GM10266 (cell line): ENCODE measurements around the gene LAMA5.

ENCODE experiments used
- DNase-seq: peaks from one replicate; pipeline ENCODE4 v3.0.0; 2012; ENCODE audit errors: extremely low spot score
- TF ChIP-seq, protein P1 (sequence below): IDR thresholded peaks from 2 replicates; pipeline ENCODE4 v1.5.1; 2012; ENCODE audit warnings: mild to moderate bottlenecking, low read depth; ENCODE audit not compliant: control insufficient read depth, insufficient read depth; ENCODE audit errors: missing control alignments

Gene LAMA5

DNA sequence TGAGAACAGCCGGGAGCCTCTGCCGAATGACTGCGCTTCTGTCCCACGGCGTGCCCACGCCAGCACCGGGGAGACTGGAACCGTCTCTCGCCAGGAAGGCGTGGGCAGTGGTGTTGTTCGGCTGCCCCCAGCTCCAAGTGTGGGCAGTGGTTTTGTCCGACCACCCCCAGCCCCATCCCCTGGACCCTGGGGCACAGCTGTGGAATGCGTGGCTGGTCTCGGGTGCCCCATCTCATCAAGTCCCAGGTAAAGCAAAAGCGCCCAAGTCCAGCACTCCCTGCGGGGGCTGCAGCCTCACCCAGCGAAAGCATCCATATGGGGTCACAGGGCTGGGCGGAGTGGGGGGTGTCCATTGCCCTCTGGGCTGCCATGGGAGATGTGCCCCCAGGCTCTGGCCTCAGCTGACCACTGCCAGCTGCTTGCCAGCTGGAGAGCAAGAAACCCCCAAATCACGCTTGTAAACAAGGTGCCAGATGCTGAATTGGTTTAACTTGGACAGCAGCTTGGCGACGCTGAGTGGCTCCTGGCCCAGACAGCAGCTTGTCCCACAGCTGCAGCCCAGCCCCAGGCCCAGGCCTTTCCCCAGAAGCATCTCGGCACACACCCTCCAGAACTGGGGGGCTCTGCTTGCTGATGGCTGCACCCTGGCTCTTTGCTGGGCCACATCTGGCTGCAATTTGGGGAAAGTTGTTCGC lies 35.5 kb upstream of the LAMA5 start:
- TF ChIP-seq, protein P1, sequence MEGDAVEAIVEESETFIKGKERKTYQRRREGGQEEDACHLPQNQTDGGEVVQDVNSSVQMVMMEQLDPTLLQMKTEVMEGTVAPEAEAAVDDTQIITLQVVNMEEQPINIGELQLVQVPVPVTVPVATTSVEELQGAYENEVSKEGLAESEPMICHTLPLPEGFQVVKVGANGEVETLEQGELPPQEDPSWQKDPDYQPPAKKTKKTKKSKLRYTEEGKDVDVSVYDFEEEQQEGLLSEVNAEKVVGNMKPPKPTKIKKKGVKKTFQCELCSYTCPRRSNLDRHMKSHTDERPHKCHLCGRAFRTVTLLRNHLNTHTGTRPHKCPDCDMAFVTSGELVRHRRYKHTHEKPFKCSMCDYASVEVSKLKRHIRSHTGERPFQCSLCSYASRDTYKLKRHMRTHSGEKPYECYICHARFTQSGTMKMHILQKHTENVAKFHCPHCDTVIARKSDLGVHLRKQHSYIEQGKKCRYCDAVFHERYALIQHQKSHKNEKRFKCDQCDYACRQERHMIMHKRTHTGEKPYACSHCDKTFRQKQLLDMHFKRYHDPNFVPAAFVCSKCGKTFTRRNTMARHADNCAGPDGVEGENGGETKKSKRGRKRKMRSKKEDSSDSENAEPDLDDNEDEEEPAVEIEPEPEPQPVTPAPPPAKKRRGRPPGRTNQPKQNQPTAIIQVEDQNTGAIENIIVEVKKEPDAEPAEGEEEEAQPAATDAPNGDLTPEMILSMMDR, result no peak
- no peak for DNase-seq

- TF ChIP-seq, protein P1, result no peak
- no peak for DNase-seq
These were observed 34.2 kb upstream of the LAMA5 start for GRCh38 chr20:62401331-62401779.

DNA sequence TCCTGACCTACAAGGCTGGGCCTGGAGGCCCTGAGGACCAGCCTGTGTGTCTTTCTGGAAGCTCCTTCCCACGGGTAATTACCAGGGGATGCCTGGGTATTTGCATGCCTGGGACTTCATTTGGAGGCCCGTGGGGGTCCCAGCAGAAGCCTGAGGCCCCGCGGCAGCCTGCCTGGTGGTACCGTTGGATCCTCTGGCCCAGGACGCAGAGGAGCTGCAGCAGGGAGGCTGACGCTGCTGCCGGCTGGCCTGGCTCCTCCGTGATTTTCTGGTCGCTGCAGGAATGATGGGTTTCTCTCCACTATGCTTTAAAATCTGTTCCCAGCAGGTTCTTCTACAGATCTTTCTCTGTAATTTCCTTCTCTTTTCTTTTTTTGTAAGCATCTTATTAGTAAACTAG lies 33.4 kb upstream of the LAMA5 start:
- DNase-seq, result no peak
- TF ChIP-seq, protein P1, result no peak

DNA sequence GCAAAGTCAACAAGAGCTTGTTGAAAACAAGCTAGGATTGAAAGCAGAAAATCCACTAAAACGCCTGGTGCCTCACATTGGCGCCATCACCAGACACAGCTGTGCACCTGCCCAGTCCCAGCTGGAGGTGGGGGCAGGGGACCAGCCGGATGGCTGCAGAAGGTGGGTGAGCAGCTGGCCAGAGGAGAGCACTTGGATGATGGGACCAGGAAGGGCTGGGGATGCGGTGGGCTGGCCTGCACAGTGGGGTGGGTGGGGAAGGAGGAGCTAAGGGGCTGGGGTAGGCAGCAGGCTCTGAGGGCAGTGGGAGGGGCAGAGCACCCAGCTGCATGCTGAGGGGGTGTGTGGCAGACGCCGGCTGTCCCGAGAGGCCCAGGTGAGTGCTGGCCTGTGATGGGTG lies 32.9 kb upstream of the LAMA5 start:
- TF ChIP-seq, protein P1, result no peak
- DNase-seq, result no peak

DNA sequence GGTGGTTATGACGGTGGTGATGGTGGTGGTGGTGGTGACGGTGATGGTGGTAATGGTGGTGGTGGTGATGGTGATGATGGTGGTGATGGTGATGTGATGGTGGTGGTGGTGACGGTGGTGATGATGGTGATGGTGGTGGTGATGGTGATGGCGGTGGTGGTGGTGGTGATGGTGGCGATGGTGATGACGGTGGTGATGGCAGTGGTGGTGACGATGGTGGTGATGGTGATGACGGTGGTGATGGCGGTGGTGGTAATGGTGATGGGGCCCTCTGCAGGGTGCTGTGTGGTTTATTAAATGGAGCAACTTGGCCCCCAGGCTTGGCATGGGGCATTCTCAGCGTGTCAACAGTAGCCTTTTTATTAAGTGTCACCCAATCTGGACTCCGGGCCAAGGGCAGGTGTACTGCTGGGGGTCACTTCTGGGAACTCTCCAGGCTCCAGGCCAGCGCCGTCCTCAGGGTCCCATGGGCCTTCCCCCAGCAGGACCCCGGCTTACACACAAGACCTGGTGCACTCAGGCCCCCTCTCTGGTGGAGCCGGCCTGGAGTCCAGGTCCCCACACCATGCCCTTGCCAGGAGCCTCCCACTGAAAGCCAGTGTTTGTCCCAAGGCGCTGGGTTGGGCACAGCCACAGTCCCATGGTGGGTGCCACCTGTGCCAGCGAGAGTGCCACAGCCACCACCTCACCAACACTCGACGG lies 31.2 kb upstream of the LAMA5 start:
- TF ChIP-seq, protein P1, result no peak
- DNase-seq, result no peak

DNA sequence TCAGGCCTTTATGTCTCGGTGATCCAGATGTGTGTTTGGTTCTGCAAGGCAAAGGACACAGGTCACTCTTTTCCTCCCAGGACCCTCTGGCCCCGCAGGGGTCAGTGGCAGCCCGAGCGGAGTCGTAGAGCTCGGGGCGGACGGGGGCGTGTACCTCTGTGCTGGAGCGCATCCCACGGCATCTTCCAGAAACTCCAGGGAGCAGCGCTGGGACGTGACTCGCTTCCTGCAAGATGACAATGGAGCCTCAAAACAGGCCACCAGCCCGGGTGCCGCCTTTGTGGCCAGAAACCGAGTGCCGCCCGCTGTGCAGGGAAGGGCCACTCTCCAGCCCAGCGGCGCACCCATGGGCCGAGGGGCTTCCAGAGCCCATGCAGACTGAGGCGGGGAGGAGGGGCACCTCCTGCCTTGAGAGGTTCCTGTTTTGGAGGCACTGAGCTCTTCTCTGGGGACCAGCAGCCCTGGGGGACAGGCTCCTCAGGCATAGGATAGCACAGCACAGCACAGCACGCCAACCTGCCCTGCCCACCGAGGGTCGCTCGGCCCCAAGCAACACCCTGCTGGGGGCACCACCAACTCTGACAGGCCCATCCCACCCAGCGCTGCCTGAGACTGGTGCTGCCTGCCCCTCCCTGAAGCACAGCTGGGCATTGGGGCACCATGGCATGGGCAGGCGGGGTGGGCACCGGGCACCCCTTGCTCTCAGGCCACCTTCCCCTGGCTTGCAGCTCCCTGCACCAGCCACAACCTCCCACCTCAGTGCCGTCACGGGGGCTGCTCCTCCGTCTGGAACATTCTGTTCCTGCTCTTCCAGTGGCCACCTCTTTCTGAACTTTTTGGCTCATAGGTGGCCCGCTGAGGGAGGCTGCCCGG lies 29.5 kb upstream of the LAMA5 start:
- no peak for DNase-seq
- TF ChIP-seq, protein P1, result no peak
